Heart right ventricle (tissue), 16 donors: ENCODE measurements around the gene ABCA13. TPM values are rescaled to one million over a fixed set of nuclear protein-coding genes. Genes with fewer than 3 reads are reported as not detected.

Experiments used
- ATAC-seq, 8 donors: fragments of 200-7000 bp; cut with Tn5 transposase; one replicate each; pipeline ENCODE4 v1.9.1; 2020; ENCODE audit warnings: mild to moderate bottlenecking in 8 of 8, moderate library complexity in 8 of 8, moderate number of reproducible peaks in 1 of 8
- DNase-seq, 2 donors: peaks; one replicate each; pipeline ENCODE4 v3.0.0-alpha.2; 2020
- H3K27ac ChIP-seq, 10 donors: fragments of 200-600 bp; sonication (generic) in 2 of 10; one replicate each; pipeline versions ENCODE4 v1.5.0 to v1.8.0; 2020 to 2022; ENCODE audit warnings: mild to moderate bottlenecking in 3 of 10
- H3K27me3 ChIP-seq, 7 donors: fragments of 200-600 bp; one replicate each; pipeline ENCODE4 v1.8.0; 2021 to 2022; ENCODE audit warnings: mild to moderate bottlenecking in 2 of 7
- H3K36me3 ChIP-seq, 9 donors: fragments of 200-600 bp; sonication (generic) in 1 of 9; one replicate each; pipeline versions ENCODE4 v1.5.0 to v1.8.0; 2020 to 2022; ENCODE audit warnings: mild to moderate bottlenecking in 2 of 9
- H3K4me1 ChIP-seq, 9 donors: fragments of 200-600 bp; sonication (generic) in 1 of 9; one replicate each; pipeline versions ENCODE4 v1.5.0 to v1.8.0; 2020 to 2022; ENCODE audit warnings: mild to moderate bottlenecking in 4 of 9
- H3K4me3 ChIP-seq, 10 donors: fragments of 200-600 bp; sonication (generic) in 2 of 10; one replicate each; pipeline versions ENCODE4 v1.5.0 to v1.8.0; 2020 to 2022; ENCODE audit warnings: mild to moderate bottlenecking in 7 of 10, moderate library complexity in 2 of 10
- H3K9me3 ChIP-seq, 11 donors: fragments of 200-600 bp in 10 of 11; sonication (generic) in 2 of 11; one replicate each; pipeline versions ENCODE4 v1.5.0 to v1.8.0; 2013 to 2022; ENCODE audit warnings: mild to moderate bottlenecking in 2 of 11, control low read depth in 1 of 11, moderate library complexity in 1 of 11
- WGBS, 2 donors: extraction: QIAGEN DNeasy Blood & Tissue Kit; methylation state at CpG; one replicate each; pipeline ENCODE4 v1.1.7; 2013; ENCODE audit warnings: inconsistent platforms in 1 of 2; 5-methylcytosine and 5-hydroxymethylcytosine counted together
- intact Hi-C, 10 donors: fragments of 100-400 bp; cut with DNase I; formaldehyde crosslinking; loops; one replicate each; pipeline versions ENCODE4 v1.11.1 to v1.14.2; 2022
- polyA plus RNA-seq, 2 donors: library from polyadenylated mRNA; stranded (reverse); fragments of 200-250 nt; gene quantifications; one replicate each; pipeline ENCODE4 v1.2.3, GENCODE V29; 2013
- total RNA-seq, 10 donors: library from RNA; stranded (reverse); fragmentation: NEBNext Ultra II Directional in 3 of 10; extraction: Animal tissue kit (Norgen Biotek cat#: 25700) in 3 of 10; gene quantifications; one replicate each; pipeline versions ENCODE4 v1.2.1 to v1.2.4, GENCODE V29; 2021 to 2023
- TF ChIP-seq, protein P1 (sequence below), 9 donors: fragments of 200-600 bp; sonication (generic) in 2 of 9; IDR thresholded peaks; one replicate each; pipeline versions ENCODE4 v1.5.0 to v1.8.0; 2021 to 2022; ENCODE audit warnings: antibody characterized with exemption in 9 of 9, mild to moderate bottlenecking in 5 of 9, moderate library complexity in 1 of 9
- donor health status: Arrhythmogenic right ventricular cardiomyopathy.
- donor health status: ischemic (EF 13 %, LVEDD 7.1; RV severe dilation, severe dysfunction).
- donor health status: healthy with polysubstance abuse.
- donor health status: DM: no; HTN: yes; CAD: no.
- donor health status: DM: no; HTN: no; CAD: no.
- donor health status: ischemic (EF 25% LVEDD 6.9; RV normal size, moderate dysfunction).
- donor health status: ischemic (EF 25% LVEDD 5.7; RV mildly dilated, moderate dysfunction).
- donor health status: healthy.
- donor health status: DM: yes; HTN: yes; CAD: no.
- donor health status: Ischemic cardiomyopathy.
- donor health status: ischemic (EF 35%, LVEDD 5.7; RV mildly dilated, moderate dysfunction).
- donor health status: nonischemic (EF 11% LVEDD 7.7; RV severe dilation, severe dysfunction).
- donor health status: DM: yes; HTN: yes; CAD: no.
- donor health status: PGD.
- donor health status: ischemic (EF 29% LVEDD 5.4; RV normal size, mild dysfunction).
- donor health status: nonischemic (EF 23%, LVEDD 6.1; RV moderate dilation, normal function).

The ABCA13 gene
- total and polyA plus RNA-seq, 12 donors: 0.01 to 0.37 (median 0.06) TPM; not detected in 1

DNA sequence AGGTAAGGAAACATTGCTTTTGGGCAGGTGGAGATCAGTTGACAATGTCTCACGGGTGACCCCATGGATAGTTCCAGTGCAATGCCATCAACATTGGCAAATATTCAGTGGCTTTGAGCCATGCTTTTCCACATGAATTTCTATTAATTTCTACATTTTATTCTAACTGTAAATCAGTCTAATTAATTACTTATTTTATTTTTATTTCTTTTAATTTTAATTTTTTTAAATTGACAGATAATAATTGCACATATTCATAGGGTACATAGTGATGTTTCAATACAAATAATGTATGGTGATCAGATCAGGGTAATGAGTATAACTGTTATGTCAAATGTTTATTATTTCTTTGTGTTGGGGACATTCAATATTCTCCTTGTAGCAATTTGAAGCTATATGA, 3.8 kb downstream of the ABCA13 start:
- DNase-seq: no peak
- Histone ChIP-seq H3K27me3 (peaks cover 0 to 10% (median 0%) of the 10 kb centered on the region in 7 donors), H3K4me1 (no peaks in the 10 kb centered on the region), H3K27ac (no peak overlapping the region), H3K36me3 (no peaks in the 10 kb centered on the region), H3K9me3 (no peaks in the 10 kb centered on the region), H3K4me3 (no peak overlapping the region)
- intact Hi-C loops: no loop called here
- 79 to 91% methylated on average over 1 of the region's 1 CpG for WGBS, 2 donors
- TF ChIP-seq, protein P1, sequence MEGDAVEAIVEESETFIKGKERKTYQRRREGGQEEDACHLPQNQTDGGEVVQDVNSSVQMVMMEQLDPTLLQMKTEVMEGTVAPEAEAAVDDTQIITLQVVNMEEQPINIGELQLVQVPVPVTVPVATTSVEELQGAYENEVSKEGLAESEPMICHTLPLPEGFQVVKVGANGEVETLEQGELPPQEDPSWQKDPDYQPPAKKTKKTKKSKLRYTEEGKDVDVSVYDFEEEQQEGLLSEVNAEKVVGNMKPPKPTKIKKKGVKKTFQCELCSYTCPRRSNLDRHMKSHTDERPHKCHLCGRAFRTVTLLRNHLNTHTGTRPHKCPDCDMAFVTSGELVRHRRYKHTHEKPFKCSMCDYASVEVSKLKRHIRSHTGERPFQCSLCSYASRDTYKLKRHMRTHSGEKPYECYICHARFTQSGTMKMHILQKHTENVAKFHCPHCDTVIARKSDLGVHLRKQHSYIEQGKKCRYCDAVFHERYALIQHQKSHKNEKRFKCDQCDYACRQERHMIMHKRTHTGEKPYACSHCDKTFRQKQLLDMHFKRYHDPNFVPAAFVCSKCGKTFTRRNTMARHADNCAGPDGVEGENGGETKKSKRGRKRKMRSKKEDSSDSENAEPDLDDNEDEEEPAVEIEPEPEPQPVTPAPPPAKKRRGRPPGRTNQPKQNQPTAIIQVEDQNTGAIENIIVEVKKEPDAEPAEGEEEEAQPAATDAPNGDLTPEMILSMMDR (IDR thresholded peaks at IDR 0.05): no peak
- ATAC-seq: no peak

DNA sequence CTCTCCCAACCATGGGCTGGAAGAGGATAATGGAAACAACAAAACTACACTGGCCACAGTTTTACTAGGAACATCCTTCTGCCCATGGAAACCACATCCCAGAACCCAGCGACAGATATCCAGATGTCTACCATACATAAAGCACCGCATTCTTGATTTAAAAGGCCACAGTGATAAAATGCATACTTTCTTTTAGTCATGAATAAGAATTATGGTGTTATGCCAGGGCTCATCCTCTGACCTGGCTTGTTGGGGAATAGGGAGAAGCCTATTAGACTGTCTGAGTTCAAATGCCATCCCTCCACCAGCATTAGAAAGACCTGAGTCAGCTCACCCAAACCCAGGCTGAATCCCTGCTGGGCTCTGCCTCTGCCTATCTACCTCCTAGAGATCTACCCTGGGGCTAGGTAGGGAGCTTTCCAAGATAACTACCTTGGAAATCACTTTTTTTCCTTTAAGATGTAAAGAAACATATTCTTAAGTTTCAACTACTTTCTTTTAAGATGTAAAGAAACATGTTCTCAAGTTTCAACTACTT, 5.2 kb downstream of the ABCA13 start:
- ATAC-seq (no peak), DNase-seq (no peak)
- TF ChIP-seq, protein P1 (IDR thresholded peaks at IDR 0.05): no peak
- Histone ChIP-seq H3K36me3 (no peaks in the 10 kb centered on the region), H3K9me3 (no peaks in the 10 kb centered on the region), H3K4me1 (no peaks in the 10 kb centered on the region), H3K27me3 (peaks cover 0 to 6% (median 0%) of the 10 kb centered on the region in 7 donors), H3K27ac (no peak overlapping the region), H3K4me3 (no peak overlapping the region)
- intact Hi-C loops: no loop called here
- WGBS, 2 donors: 87 to 95% methylated on average over 2 of the region's 2 CpGs

DNA sequence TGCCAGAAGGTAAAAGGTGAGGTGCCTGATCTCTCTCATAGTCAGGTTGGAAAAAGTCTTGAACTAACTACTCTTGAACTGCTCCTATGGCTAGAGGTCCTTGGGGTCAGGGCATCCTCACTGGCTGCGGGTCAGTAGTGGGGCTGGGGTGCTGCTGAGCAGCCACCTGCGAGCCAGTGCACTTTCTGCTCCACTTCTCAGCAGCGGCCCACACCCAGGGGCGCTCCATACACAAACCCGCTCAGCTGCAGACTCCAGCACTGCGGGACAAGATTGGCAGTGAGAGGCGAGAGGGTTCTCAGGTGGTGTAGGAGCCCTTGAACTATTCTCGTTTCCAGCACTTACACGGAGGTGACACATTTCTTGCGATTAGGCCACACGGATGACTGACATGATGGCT, 6.0 kb downstream of the ABCA13 start:
- DNase-seq (no peak), ATAC-seq (no peak)
- Histone ChIP-seq H3K27me3 (peaks cover 0 to 6% (median 0%) of the 10 kb centered on the region in 7 donors), H3K36me3 (no peaks in the 10 kb centered on the region), H3K4me3 (no peak overlapping the region), H3K9me3 (no peaks in the 10 kb centered on the region), H3K27ac (no peak overlapping the region), H3K4me1 (no peaks in the 10 kb centered on the region)
- WGBS, 2 donors: 85 to 89% methylated on average over 11 of the region's 11 CpGs
- intact Hi-C loops: no loop called here
- TF ChIP-seq, protein P1 (IDR thresholded peaks at IDR 0.05): no peak

DNA sequence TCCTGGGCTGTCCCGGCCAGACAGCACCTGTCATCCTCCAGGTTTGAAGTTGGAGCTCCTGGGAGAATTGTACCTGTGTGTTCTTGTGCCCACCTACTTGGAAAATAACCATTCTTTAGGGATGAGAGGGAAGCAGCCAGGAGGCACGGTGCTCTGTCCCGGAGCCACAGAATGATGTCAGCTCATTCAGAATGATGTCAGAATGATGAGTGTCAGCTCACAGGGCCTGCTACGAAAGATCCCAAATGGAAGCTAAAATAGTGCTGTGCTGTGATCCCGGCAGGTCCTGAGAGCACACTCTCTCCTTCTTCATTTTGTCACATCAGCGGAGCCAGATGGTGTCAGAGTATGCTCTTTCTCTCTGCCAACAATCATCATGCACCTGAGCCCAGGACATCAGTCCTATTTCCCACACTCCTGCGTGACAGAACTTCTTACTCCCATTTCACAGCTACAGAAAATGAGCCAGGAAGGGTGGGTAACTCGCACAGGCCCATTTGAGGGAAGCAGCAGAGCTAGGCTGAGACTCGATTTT, 8.3 kb downstream of the ABCA13 start:
- WGBS, 2 donors: 73 to 83% methylated on average over 9 of the region's 9 CpGs
- Histone ChIP-seq H3K4me1 (no peaks in the 10 kb centered on the region), H3K27me3 (peaks cover 0 to 6% (median 0%) of the 10 kb centered on the region in 7 donors), H3K4me3 (no peak overlapping the region), H3K27ac (no peak overlapping the region), H3K36me3 (no peaks in the 10 kb centered on the region), H3K9me3 (no peaks in the 10 kb centered on the region)
- DNase-seq: no peak
- TF ChIP-seq, protein P1 (IDR thresholded peaks at IDR 0.05): no peak
- ATAC-seq: no peak
- intact Hi-C loops: no loop called here
